GM13976 (cell line): ENCODE results near the gene KIAA1755.
A peak's percentile ranks its signal among the peaks of the same experiment; 100 is the strongest.

ENCODE experiments used
- DNase-seq: peaks from one replicate; pipeline ENCODE4 v3.0.0; 2012; ENCODE audit warnings: low spot score
- CTCF ChIP-seq: IDR thresholded peaks from 2 replicates; pipeline ENCODE4 v1.5.1; 2012; ENCODE audit warnings: borderline replicate concordance, mild to moderate bottlenecking; ENCODE audit not compliant: insufficient read depth; ENCODE audit errors: extremely low read depth, missing control alignments, control extremely low read depth
- in situ Hi-C: fragments of 300-500 bp; cut with MboI; formaldehyde crosslinking; loops from one replicate; pipeline ENCODE4 v1.12.0; 2022; ENCODE audit warnings: low sequenced_read_pairs, mixed read lengths, inconsistent platforms; ENCODE audit not compliant: unreplicated experiment

The KIAA1755 gene

GRCh38 chr20:38181207-38181801 lies 79.2 kb downstream of the KIAA1755 start:
- no peak for TF ChIP-seq CTCF
- DNase-seq, result peak; percentile 48
- in situ Hi-C loops, result no loop called here

DNA sequence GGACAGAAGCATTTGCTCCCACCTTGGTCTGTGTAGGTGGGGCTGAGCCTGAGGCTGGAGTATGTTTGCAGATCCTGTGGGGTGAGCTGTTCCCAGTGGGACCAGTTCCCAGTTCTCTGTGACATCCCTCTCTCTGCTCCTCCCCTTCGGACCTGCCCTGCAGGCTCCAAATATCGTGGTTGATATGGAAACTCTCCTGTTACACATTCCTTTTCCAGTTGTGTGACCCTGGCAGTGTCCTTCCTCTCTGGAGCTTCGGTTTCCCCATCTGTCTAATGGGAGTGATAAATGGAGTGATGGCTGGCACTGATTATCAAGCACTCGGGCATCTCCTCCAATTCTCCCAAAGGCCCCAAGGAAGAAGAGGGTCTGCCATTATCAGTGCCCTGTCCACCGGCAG lies 79.8 kb downstream of the KIAA1755 start:
- in situ Hi-C loops, result no loop called here
- no peak for TF ChIP-seq CTCF
- DNase-seq, result no peak

GRCh38 chr20:38179846-38180245 lies 80.7 kb downstream of the KIAA1755 start:
- in situ Hi-C loops, result no loop called here
- no peak for DNase-seq
- TF ChIP-seq CTCF, result no peak

- no peak for TF ChIP-seq CTCF
- DNase-seq, result no peak
- in situ Hi-C loops, result no loop called here
Observed at GRCh38 chr20:38178581-38178980, 82.0 kb downstream of the KIAA1755 start.

DNA sequence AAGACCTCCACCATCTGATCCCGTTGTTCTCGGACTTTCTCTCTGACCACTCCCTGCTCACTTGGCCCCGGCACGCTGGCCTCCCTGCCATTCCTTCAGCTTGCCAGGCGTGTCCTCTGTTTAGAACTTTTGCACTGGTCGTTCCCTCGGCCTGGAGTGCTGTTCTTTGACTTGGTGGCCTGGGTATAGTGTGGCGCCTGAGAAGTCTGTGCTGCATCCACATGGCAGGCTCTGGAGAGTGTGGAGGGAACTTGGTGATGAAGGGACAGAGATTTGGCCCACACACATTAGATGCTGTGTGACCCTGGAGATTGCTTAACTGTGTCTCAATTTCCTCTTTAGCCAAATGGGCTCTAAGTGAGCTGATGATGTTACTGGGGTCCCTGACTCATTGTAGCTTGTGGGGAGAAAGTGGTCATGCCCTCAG lies 82.5 kb downstream of the KIAA1755 start:
- in situ Hi-C loops, result no loop called here
- no peak for DNase-seq
- TF ChIP-seq CTCF, result no peak

GRCh38 chr20:38177201-38177600 lies 83.3 kb downstream of the KIAA1755 start:
- no peak for DNase-seq
- no peak for TF ChIP-seq CTCF
- in situ Hi-C loops, result no loop called here
